ENCODE data around the gene ZBTB20.

GRCh38 chr3:114967168-114967567, 179.9 kb downstream of the ZBTB20 start:
- TF ChIP-seq CTCF (IDR thresholded peaks at IDR 0.05; ENCODE audit: low read length) (no peak), EZH2 (optimal IDR thresholded peaks at IDR 0.05; ENCODE audit: low read depth, low read length) (no peak), EZH2phosphoT487 (IDR thresholded peaks at IDR 0.05; ENCODE audit: low read length) (no peak)

Measured in MM.1S (cell line).